Measurements from ENCODE around the gene RPS2.
A peak's percentile ranks its signal among the peaks of the same experiment; 100 is the strongest.

The RPS2 gene

GRCh38 chr16:2008009-2008526 lies 43.4 kb upstream of the RPS2 start:
- Histone ChIP-seq H4K20me1 (ENCODE audit: low read depth, low read length) (no peaks in the 10 kb centered on the region; the same call in 1 of the 2 replicates), H3K36me3 (ENCODE audit: low read length) (no peaks in the 10 kb centered on the region)
- TF ChIP-seq CTCF (IDR thresholded peaks at IDR 0.05; ENCODE audit: insufficient read depth, low read length, poor library complexity, severe bottlenecking): no peak
- TF ChIP-seq EZH2phosphoT487 (conservative IDR thresholded peaks at IDR 0.05; ENCODE audit: low read length): no peak

GRCh38 chr16:2007081-2007836 lies 42.6 kb upstream of the RPS2 start:
- peak overlapping the region; percentile 76 for H3K9ac ChIP-seq (ENCODE audit: low read length)

More at GRCh38 chr16:2008009-2008526, 43.4 kb upstream of the RPS2 start:
- H3K4me2 ChIP-seq (ENCODE audit: low read depth, low read length, poor library complexity, severe bottlenecking): peak overlapping the region; percentile 92
- peak overlapping the region; percentile 76 for H3K9ac ChIP-seq (ENCODE audit: low read length)
- no peaks in the 10 kb centered on the region for H3K27me3 ChIP-seq (ENCODE audit: low read length)
- H3K9me3 ChIP-seq (ENCODE audit: insufficient read depth, low read length): no peaks in the 10 kb centered on the region
- no peak overlapping the region for H2AFZ ChIP-seq (ENCODE audit: low read depth, low read length, severe bottlenecking)
- 0 out of 2 replicates have a peak, but pooled peaks cover 3% of the 10 kb centered on the region for H3F3A ChIP-seq (ENCODE audit: insufficient read depth)
- peak overlapping the region; percentile 83 for H3K4me3 ChIP-seq (ENCODE audit: insufficient read depth, low read length, poor library complexity, severe bottlenecking)
- no peaks in the 10 kb centered on the region for H3K9me2 ChIP-seq (replicated peaks; ENCODE audit: insufficient read depth, low read length)
- H3K27ac ChIP-seq (ENCODE audit: low read depth, low read length): peak overlapping the region; percentile 54
- peaks cover 61% of the 10 kb centered on the region for H3K79me2 ChIP-seq (ENCODE audit: insufficient read depth, low read length)

GRCh38 chr16:2006317-2006716 lies 41.7 kb upstream of the RPS2 start:
- Histone ChIP-seq H3K36me3 (ENCODE audit: low read length) (no peaks in the 10 kb centered on the region), H3K27ac (ENCODE audit: low read depth, low read length) (no peak overlapping the region)

More at GRCh38 chr16:2007081-2007836, 42.6 kb upstream of the RPS2 start:
- TF ChIP-seq EZH2phosphoT487 (conservative IDR thresholded peaks at IDR 0.05; ENCODE audit: low read length) (no peak), CTCF (IDR thresholded peaks at IDR 0.05; ENCODE audit: insufficient read depth, low read length, poor library complexity, severe bottlenecking) (no peak)
- H3K27ac ChIP-seq (ENCODE audit: low read depth, low read length): 0 out of 2 replicates have a peak overlapping the region, but pooled peaks have one; percentile 54
- no peaks in the 10 kb centered on the region for H3K9me2 ChIP-seq (replicated peaks; ENCODE audit: insufficient read depth, low read length)
- no peaks in the 10 kb centered on the region for H3K9me3 ChIP-seq (ENCODE audit: insufficient read depth, low read length)
- no peaks in the 10 kb centered on the region for H3K36me3 ChIP-seq (ENCODE audit: low read length)
- peak overlapping the region; percentile 83 for H3K4me3 ChIP-seq (ENCODE audit: insufficient read depth, low read length, poor library complexity, severe bottlenecking)
- no peaks in the 10 kb centered on the region for H3K27me3 ChIP-seq (ENCODE audit: low read length)
- peaks cover 61% of the 10 kb centered on the region for H3K79me2 ChIP-seq (ENCODE audit: insufficient read depth, low read length)
- H2AFZ ChIP-seq (ENCODE audit: low read depth, low read length, severe bottlenecking): no peak overlapping the region
- H3K4me2 ChIP-seq (ENCODE audit: low read depth, low read length, poor library complexity, severe bottlenecking): peak overlapping the region; percentile 92
- H3F3A ChIP-seq (ENCODE audit: insufficient read depth): 0 out of 2 replicates have a peak, but pooled peaks cover 3% of the 10 kb centered on the region
- H4K20me1 ChIP-seq (ENCODE audit: low read depth, low read length): no peaks in the 10 kb centered on the region; the same call in 1 of the 2 replicates

More at GRCh38 chr16:2006317-2006716, 41.7 kb upstream of the RPS2 start:
- 0 out of 2 replicates have a peak, but pooled peaks cover 3% of the 10 kb centered on the region for H3F3A ChIP-seq (ENCODE audit: insufficient read depth)
- no peak overlapping the region for H2AFZ ChIP-seq (ENCODE audit: low read depth, low read length, severe bottlenecking)
- H3K79me2 ChIP-seq (ENCODE audit: insufficient read depth, low read length): peaks cover 61% of the 10 kb centered on the region
- H3K9me3 ChIP-seq (ENCODE audit: insufficient read depth, low read length): no peaks in the 10 kb centered on the region
- no peak overlapping the region for H3K9ac ChIP-seq (ENCODE audit: low read length)
- TF ChIP-seq EZH2phosphoT487 (conservative IDR thresholded peaks at IDR 0.05; ENCODE audit: low read length): no peak
- no peak for TF ChIP-seq CTCF (IDR thresholded peaks at IDR 0.05; ENCODE audit: insufficient read depth, low read length, poor library complexity, severe bottlenecking)
- no peaks in the 10 kb centered on the region; the same call in 1 of the 2 replicates for H4K20me1 ChIP-seq (ENCODE audit: low read depth, low read length)
- no peaks in the 10 kb centered on the region for H3K9me2 ChIP-seq (replicated peaks; ENCODE audit: insufficient read depth, low read length)
- no peak overlapping the region for H3K4me2 ChIP-seq (ENCODE audit: low read depth, low read length, poor library complexity, severe bottlenecking)
- H3K4me3 ChIP-seq (ENCODE audit: insufficient read depth, low read length, poor library complexity, severe bottlenecking): no peak overlapping the region
- no peaks in the 10 kb centered on the region for H3K27me3 ChIP-seq (ENCODE audit: low read length)
